IPS-NIHi11 (cell line): ENCODE measurements around the gene TMC3.

Source experiments
- DNase-seq: peaks from one replicate; pipeline ENCODE4 v3.0.0; 2012; ENCODE audit warnings: mixed read lengths, low spot score

TMC3 gene

GRCh38 chr15:81297603-81298575 is 76.1 kb downstream of the TMC3 start:
- DNase-seq, result no peak

GRCh38 chr15:81297147-81297572 is 76.9 kb downstream of the TMC3 start:
- no peak for DNase-seq

- no peak for DNase-seq
These were observed 77.3 kb downstream of the TMC3 start for GRCh38 chr15:81296673-81297072.

GRCh38 chr15:81296186-81296585 is 77.8 kb downstream of the TMC3 start:
- no peak for DNase-seq

GRCh38 chr15:81295486-81296121 is 78.4 kb downstream of the TMC3 start:
- no peak for DNase-seq

- DNase-seq, result no peak
These were observed 79.5 kb downstream of the TMC3 start for GRCh38 chr15:81294516-81294880.

- no peak for DNase-seq
These were observed 80.1 kb downstream of the TMC3 start for GRCh38 chr15:81293728-81294515.

GRCh38 chr15:81292523-81293001 is 81.5 kb downstream of the TMC3 start:
- no peak for DNase-seq

GRCh38 chr15:81291916-81292522 is 82.0 kb downstream of the TMC3 start:
- no peak for DNase-seq

GRCh38 chr15:81289910-81290309 is 84.1 kb downstream of the TMC3 start:
- DNase-seq, result no peak

GRCh38 chr15:81288616-81289015 is 85.4 kb downstream of the TMC3 start:
- DNase-seq, result no peak

GRCh38 chr15:81288040-81288439 is 86.0 kb downstream of the TMC3 start:
- no peak for DNase-seq

- no peak for DNase-seq
These were observed 87.3 kb downstream of the TMC3 start for GRCh38 chr15:81286621-81287121.

- DNase-seq, result no peak
These were observed 88.6 kb downstream of the TMC3 start for GRCh38 chr15:81285461-81285860.

- DNase-seq, result no peak
These were observed 89.6 kb downstream of the TMC3 start for GRCh38 chr15:81284256-81285031.

- DNase-seq, result no peak
These were observed 91.1 kb downstream of the TMC3 start for GRCh38 chr15:81282911-81283310.

- no peak for DNase-seq
These were observed 91.5 kb downstream of the TMC3 start for GRCh38 chr15:81282606-81282895.

GRCh38 chr15:81281766-81282605 is 92.0 kb downstream of the TMC3 start:
- no peak for DNase-seq

- DNase-seq, result no peak
These were observed 92.6 kb downstream of the TMC3 start for GRCh38 chr15:81281456-81281735.
